GM21423 (cell line): ENCODE results near the gene GALNT9.

Source experiments
- ATAC-seq: cut with Tn5 transposase; IDR thresholded peaks from one replicate; pipeline ENCODE4 v1.9.1; 2021; ENCODE audit warnings: mild to moderate bottlenecking, moderate library complexity; ENCODE audit not compliant: unreplicated experiment

GALNT9 gene

GRCh38 chr12:132187646-132188450 is 141.5 kb downstream of the GALNT9 start:
- ATAC-seq: no peak

GRCh38 chr12:132186857-132187620 is 142.3 kb downstream of the GALNT9 start:
- no peak for ATAC-seq

GRCh38 chr12:132186208-132186856 is 143.1 kb downstream of the GALNT9 start:
- ATAC-seq: no peak

GRCh38 chr12:132185705-132186104 is 143.7 kb downstream of the GALNT9 start:
- ATAC-seq: no peak

GRCh38 chr12:132182711-132183365 is 146.6 kb downstream of the GALNT9 start:
- no peak for ATAC-seq

DNA sequence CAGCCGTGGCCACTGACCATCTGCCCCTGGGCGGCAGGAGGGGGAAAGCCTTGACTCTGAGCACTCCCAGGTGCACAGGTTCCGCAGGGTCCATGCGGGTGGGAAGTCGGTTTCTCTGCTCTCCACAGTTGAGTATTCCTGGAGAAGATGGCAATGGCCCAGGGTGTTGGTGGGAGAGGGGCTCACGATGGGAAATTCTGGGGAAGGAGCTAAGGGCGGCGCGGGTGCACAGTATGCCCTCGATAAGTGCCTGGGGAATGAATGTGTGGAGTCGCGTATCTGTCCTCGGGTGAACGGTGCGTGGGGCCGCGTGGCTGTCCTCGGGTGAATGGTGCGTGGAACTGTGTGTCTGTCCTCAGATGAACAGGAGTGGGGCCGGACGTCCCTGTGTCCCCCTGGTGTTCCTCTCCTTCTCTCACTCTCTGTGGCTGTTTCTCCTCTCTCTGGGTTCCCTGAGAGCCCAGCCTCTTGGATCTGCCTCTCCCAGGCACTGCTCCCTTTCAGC is 147.1 kb downstream of the GALNT9 start:
- ATAC-seq: no peak

DNA sequence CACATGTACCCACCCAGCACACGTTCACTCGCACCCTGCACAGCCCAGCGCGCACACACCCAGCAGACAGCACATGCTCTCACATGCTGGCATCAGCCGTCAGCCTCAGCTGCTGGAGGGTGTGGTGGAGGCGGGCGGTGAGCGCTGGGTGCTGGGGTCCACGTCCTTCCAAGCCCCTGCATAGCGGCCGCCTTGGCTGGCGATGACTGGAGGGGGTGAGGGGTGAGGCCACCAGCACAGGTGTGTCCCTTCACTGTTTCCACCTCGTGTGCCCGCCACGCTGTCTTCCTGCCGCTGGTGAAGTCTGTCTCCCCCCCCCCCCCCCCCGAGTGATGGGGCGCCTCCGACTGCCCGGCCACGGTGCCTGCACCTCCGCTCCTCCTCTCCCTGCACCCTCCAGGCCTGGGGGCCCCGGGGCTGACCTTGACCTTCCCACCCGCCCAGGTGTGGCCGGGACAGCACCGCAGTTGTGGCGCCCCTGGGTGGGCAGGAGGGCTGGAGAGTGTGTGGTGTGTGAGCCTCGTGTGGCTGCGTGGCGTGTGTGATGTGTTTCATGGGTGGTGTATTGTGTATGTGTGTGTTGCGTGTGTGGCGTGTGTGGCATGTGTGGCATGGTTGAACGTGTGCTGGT is 147.7 kb downstream of the GALNT9 start:
- no peak for ATAC-seq

GRCh38 chr12:132180648-132181546 is 148.5 kb downstream of the GALNT9 start:
- ATAC-seq: no peak

- no peak for ATAC-seq
These were observed 149.7 kb downstream of the GALNT9 start for GRCh38 chr12:132179431-132180362.

- no peak for ATAC-seq
These were observed 150.5 kb downstream of the GALNT9 start for GRCh38 chr12:132178801-132179401.

GRCh38 chr12:132178316-132178715 is 151.1 kb downstream of the GALNT9 start:
- no peak for ATAC-seq

DNA sequence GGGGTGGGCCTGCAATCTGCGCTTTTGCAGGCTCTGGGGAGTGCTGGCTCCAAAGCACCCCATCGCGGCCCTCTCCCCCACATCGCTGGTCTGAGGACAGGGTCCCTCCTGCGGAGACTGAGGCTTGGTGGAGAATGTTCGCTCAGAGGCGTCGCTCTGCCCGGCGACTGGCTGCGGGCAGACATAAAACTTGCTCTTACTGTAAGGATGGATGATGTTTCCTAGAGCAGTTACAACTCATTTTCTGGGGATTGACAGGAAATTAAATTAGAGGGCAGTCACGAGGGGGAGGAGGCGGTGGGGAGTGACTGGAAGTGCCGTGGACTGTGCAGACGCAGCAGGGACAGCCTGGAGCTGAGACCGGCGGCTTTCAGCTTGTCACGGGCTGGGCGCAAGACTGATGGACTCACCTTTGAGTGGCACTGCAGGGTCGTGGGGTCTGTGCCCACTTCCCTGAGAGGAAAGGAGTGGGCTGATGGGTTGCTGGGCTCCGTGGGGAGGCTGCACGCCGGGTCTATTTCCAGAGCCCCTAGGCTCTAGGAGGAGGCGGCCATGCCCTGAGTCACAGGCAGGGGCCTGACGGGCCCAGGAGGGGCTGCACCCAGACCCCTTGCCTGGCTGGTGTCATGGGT is 152.4 kb downstream of the GALNT9 start:
- ATAC-seq: no peak

- ATAC-seq: no peak
These were observed 152.9 kb downstream of the GALNT9 start for GRCh38 chr12:132176385-132176919.

- ATAC-seq: no peak
These were observed 153.6 kb downstream of the GALNT9 start for GRCh38 chr12:132175496-132176384.

DNA sequence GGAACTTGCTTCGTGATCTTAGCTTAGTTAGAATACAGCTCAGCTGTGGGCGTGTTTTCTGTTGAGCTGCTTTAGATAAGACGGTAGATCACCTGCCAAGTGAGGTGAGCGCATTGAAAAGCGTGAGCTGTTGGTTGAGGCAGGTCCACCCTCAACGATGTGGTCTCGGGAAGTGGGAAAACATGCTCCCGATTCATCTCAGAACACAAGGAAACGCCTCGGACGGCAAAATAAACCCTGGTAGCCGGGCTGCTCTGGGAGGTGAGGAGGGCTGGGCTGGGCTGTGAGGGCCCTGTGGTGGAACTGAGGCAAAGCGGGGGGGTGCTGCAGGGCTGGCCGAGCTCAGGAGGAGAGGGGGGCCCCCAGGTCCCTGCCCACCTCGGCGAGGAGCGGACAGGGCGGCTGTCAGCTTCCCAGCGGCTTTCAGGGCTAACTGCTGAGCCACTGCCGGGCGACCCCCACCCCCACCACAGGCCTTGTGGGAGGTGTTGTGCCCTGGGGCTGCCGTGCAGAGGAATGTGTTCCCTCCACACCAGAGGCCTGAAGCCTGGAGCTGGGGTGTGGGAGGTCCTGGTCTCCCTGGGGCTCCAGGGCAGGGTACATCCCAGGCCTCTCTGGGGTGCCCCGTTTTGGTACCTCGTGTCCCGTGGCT is 154.4 kb downstream of the GALNT9 start:
- no peak for ATAC-seq
